Brain microvascular endothelial cell (primary cell): ENCODE data around the gene ADARB1.

Source experiments
- DNase-seq: peaks from one replicate; pipeline ENCODE4 v3.0.0-alpha.2; 2020
- H3K27ac ChIP-seq: fragments of 250-450 bp; sonication (Bioruptor Pico); 2 replicates; pipeline ENCODE4 v1.5.1; 2020; ENCODE audit warnings: mild to moderate bottlenecking, moderate library complexity
- H3K27me3 ChIP-seq: fragments of 250-450 bp; sonication (Bioruptor Pico); replicated peaks from 2 replicates; pipeline ENCODE4 v1.5.1; 2020; ENCODE audit warnings: mild to moderate bottlenecking
- H3K36me3 ChIP-seq: fragments of 250-450 bp; sonication (Bioruptor Pico); replicated peaks from 2 replicates; pipeline ENCODE4 v1.5.1; 2020; ENCODE audit warnings: mild to moderate bottlenecking
- H3K4me3 ChIP-seq: 2 replicates; pipeline ENCODE4 v1.5.1; 2011; ENCODE audit warnings: low read depth, mild to moderate bottlenecking, control low read depth, low read length, moderate library complexity
- CTCF ChIP-seq: IDR thresholded peaks from 2 replicates; pipeline ENCODE4 v1.5.1; 2011; ENCODE audit warnings: low read depth, mild to moderate bottlenecking, moderate library complexity, low read length, control low read depth, inconsistent platforms; ENCODE audit errors: missing control alignments
- in situ Hi-C: cut with HindIII; loops from 2 replicates; pipeline ENCODE4 v1.10.0; 2017; ENCODE audit warnings: low sequenced_read_pairs, low pct_ligation_motif_present

ADARB1 gene

GRCh38 chr21:45055861-45056260, 18.5 kb upstream of the ADARB1 start:
- TF ChIP-seq CTCF, result no peak
- Histone ChIP-seq H3K4me3 (no peak overlapping the region), H3K27ac (no peak overlapping the region), H3K36me3 (no peaks in the 10 kb centered on the region), H3K27me3 (no peaks in the 10 kb centered on the region)
- DNase-seq, result no peak
- in situ Hi-C loops, result no loop called here

- TF ChIP-seq CTCF, result no peak
- no peaks in the 10 kb centered on the region for H3K27me3 ChIP-seq
- H3K36me3 ChIP-seq, result no peaks in the 10 kb centered on the region
- no peak overlapping the region for H3K27ac ChIP-seq
- H3K4me3 ChIP-seq, result no peak overlapping the region
- DNase-seq, result no peak
- in situ Hi-C loops, result no loop called here
These were observed 18.0 kb upstream of the ADARB1 start for GRCh38 chr21:45056296-45056904.

GRCh38 chr21:45056917-45057560, 17.3 kb upstream of the ADARB1 start:
- in situ Hi-C loops, result no loop called here
- no peak for TF ChIP-seq CTCF
- DNase-seq, result no peak
- H3K27ac ChIP-seq, result no peak overlapping the region
- no peak overlapping the region for H3K4me3 ChIP-seq
- H3K27me3 ChIP-seq, result no peaks in the 10 kb centered on the region
- no peaks in the 10 kb centered on the region for H3K36me3 ChIP-seq

GRCh38 chr21:45057886-45058285, 16.5 kb upstream of the ADARB1 start:
- DNase-seq, result no peak
- Histone ChIP-seq H3K4me3 (no peak overlapping the region), H3K27ac (no peak overlapping the region), H3K36me3 (no peaks in the 10 kb centered on the region), H3K27me3 (no peaks in the 10 kb centered on the region)
- no peak for TF ChIP-seq CTCF
- in situ Hi-C loops, result no loop called here

GRCh38 chr21:45059121-45059520, 15.3 kb upstream of the ADARB1 start:
- no peak overlapping the region for H3K27ac ChIP-seq
- in situ Hi-C loops, result no loop called here
- TF ChIP-seq CTCF, result no peak
- H3K4me3 ChIP-seq, result no peak overlapping the region
- DNase-seq, result no peak
- no peaks in the 10 kb centered on the region for H3K36me3 ChIP-seq
- no peaks in the 10 kb centered on the region for H3K27me3 ChIP-seq

GRCh38 chr21:45060089-45060488, 14.3 kb upstream of the ADARB1 start:
- Histone ChIP-seq H3K27ac (no peak overlapping the region), H3K27me3 (no peaks in the 10 kb centered on the region), H3K4me3 (no peak overlapping the region), H3K36me3 (no peaks in the 10 kb centered on the region)
- no peak for TF ChIP-seq CTCF
- in situ Hi-C loops, result no loop called here
- no peak for DNase-seq
